HEK293 (cell line): ENCODE data around the gene ASCC3.

Source experiments
- CTCF ChIP-seq: fragments of 450-650 bp; formaldehyde crosslinking; IDR thresholded peaks from 2 replicates; pipeline ENCODE4 v1.5.1; 2016; ENCODE audit warnings: missing biosample characterization, missing genetic modification characterization
- ELK4 ChIP-seq: IDR thresholded peaks from 2 replicates; pipeline ENCODE4 v1.6.1; 2011; ENCODE audit warnings: mild to moderate bottlenecking, low read depth, low read length, borderline replicate concordance
- FEZF1 ChIP-seq: fragments of 450-650 bp; formaldehyde crosslinking; IDR thresholded peaks from 2 replicates; pipeline ENCODE4 v1.5.1; 2016; ENCODE audit warnings: missing biosample characterization, missing genetic modification characterization
- MEIS1 ChIP-seq: sonication (generic); formaldehyde crosslinking; IDR thresholded peaks from 2 replicates; pipeline ENCODE4 v1.8.1; 2022; ENCODE audit warnings: missing genetic modification reagents, mild to moderate bottlenecking, borderline replicate concordance
- ZBTB44 ChIP-seq: fragments of 450-650 bp; IDR thresholded peaks from 2 replicates; pipeline ENCODE4 v1.5.1; 2018; ENCODE audit warnings: missing biosample characterization, mild to moderate bottlenecking, missing genetic modification characterization
- ZNF121 ChIP-seq: fragments of 450-650 bp; formaldehyde crosslinking; IDR thresholded peaks from 2 replicates; pipeline ENCODE4 v1.5.1; 2016; ENCODE audit warnings: missing biosample characterization, missing genetic modification characterization
- ZNF169 ChIP-seq: fragments of 450-650 bp; formaldehyde crosslinking; IDR thresholded peaks from 2 replicates; pipeline ENCODE4 v1.5.1; 2016; ENCODE audit warnings: missing biosample characterization, missing genetic modification characterization
- ZNF202 ChIP-seq: fragments of 450-650 bp; formaldehyde crosslinking; IDR thresholded peaks from 2 replicates; pipeline ENCODE4 v1.5.1; 2016; ENCODE audit warnings: missing biosample characterization, missing genetic modification characterization, borderline replicate concordance
- ZNF510 ChIP-seq: fragments of 450-650 bp; formaldehyde crosslinking; IDR thresholded peaks from 2 replicates; pipeline ENCODE4 v1.5.1; 2018; ENCODE audit warnings: mild to moderate bottlenecking, missing genetic modification characterization, missing biosample characterization; ENCODE audit not compliant: insufficient replicate concordance
- ZNF585B ChIP-seq: fragments of 450-650 bp; formaldehyde crosslinking; IDR thresholded peaks from 2 replicates; pipeline ENCODE4 v1.5.1; 2016; ENCODE audit warnings: missing biosample characterization, missing genetic modification characterization
- ZNF639 ChIP-seq: fragments of 450-650 bp; formaldehyde crosslinking; IDR thresholded peaks from 2 replicates; pipeline ENCODE4 v1.5.1; 2016; ENCODE audit warnings: missing biosample characterization, missing genetic modification characterization
- ZNF76 ChIP-seq: fragments of 450-650 bp; formaldehyde crosslinking; IDR thresholded peaks from 2 replicates; pipeline ENCODE4; 2016; ENCODE audit warnings: low read depth, missing biosample characterization, missing genetic modification characterization, borderline replicate concordance

GRCh38 chr6:100467129-100468015 is 413.8 kb downstream of the ASCC3 start:
- TF ChIP-seq ELK4 (no peak), ZNF585B (no peak), ZNF169 (no peak), ZNF76 (no peak), FEZF1 (tag by site-specific recombination) (no peak), CTCF (tag by site-specific recombination) (no peak), ZNF202 (tag by site-specific recombination) (peak; percentile 42; the same call in 1 of the 2 replicates), ZNF510 (tag by site-specific recombination) (no peak), ZNF121 (tag by site-specific recombination) (no peak), MEIS1 (no peak), ZBTB44 (no peak), ZNF639 (tag by site-specific recombination) (no peak)
